Neural progenitor cell (in vitro differentiated cells): Measurements from ENCODE around the gene TCF4.

Experiments used
- EZH2 ChIP-seq: fragments of 200-600 bp; sonication (generic); IDR thresholded peaks from 2 replicates; pipeline ENCODE4 v1.6.1; 2017; ENCODE audit warnings: antibody characterized with exemption, mild to moderate bottlenecking, moderate library complexity
- TF ChIP-seq, protein P1 (sequence below): fragments of 200-600 bp; sonication (generic); IDR thresholded peaks from 2 replicates; pipeline ENCODE4 v1.5.1; 2017; ENCODE audit warnings: antibody characterized with exemption, mild to moderate bottlenecking

DNA sequence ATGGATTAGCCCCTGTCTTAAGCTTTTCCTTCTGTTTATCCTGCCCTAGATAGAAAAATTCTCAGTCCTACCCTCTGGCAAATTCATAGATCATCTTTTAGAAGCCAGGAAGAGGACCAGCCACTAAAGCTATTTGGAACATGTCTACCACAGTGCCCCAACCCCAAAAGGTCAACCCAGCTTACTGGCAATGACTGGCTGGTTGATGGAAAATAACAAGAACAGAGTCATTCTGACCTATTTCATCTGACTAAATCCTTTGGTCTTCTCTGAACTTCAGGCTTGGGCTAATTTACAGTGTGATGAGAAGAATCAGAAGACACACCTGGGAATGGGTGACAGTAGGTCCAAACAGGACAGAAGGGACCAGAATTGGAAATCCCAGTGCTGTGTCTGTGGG is 401.4 kb downstream of the TCF4 start:
- TF ChIP-seq, protein P1, sequence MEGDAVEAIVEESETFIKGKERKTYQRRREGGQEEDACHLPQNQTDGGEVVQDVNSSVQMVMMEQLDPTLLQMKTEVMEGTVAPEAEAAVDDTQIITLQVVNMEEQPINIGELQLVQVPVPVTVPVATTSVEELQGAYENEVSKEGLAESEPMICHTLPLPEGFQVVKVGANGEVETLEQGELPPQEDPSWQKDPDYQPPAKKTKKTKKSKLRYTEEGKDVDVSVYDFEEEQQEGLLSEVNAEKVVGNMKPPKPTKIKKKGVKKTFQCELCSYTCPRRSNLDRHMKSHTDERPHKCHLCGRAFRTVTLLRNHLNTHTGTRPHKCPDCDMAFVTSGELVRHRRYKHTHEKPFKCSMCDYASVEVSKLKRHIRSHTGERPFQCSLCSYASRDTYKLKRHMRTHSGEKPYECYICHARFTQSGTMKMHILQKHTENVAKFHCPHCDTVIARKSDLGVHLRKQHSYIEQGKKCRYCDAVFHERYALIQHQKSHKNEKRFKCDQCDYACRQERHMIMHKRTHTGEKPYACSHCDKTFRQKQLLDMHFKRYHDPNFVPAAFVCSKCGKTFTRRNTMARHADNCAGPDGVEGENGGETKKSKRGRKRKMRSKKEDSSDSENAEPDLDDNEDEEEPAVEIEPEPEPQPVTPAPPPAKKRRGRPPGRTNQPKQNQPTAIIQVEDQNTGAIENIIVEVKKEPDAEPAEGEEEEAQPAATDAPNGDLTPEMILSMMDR, result no peak
- no peak for TF ChIP-seq EZH2
